A673 (cell line): ENCODE measurements around the gene SMYD3. TPM values are rescaled to one million over a fixed set of nuclear protein-coding genes. Genes with fewer than 3 reads are reported as not detected.
"Not testable (repeated sequence)": the region's sequence is repeated elsewhere in the genome, so short reads cannot be mapped to it uniquely, and the experiment has no call there.

ENCODE experiments used
- BruUV-seq: library from RNA; stranded (reverse); fragments of 400-500 nt; replicated peaks from 2 replicates; lab custom pipeline; 2021; lab: Mats Ljungman, UMichigan
- CTCF ChIA-PET: fragments of 300-600 bp; sonication (Branson Sonifier 250); formaldehyde crosslinking; loops from one replicate; lab custom pipeline; 2022; ENCODE audit warnings: antibody characterized with exemption; lab: Charles Lee
- POLR2A ChIA-PET: fragments of 300-600 bp; sonication (Branson Sonifier 250); formaldehyde crosslinking; loops from one replicate; lab custom pipeline; 2022; ENCODE audit warnings: antibody characterized with exemption; ENCODE audit not compliant: low non-redundant PET; lab: Charles Lee
- DNase-seq: peaks from one replicate; pipeline ENCODE4 v3.0.0-alpha.2; 2015; ENCODE audit warnings: low spot score
- H3K27ac ChIP-seq: fragments of 200-600 bp; sonication (generic); 2 replicates; pipeline ENCODE4 v1.5.1; 2016; ENCODE audit warnings: mixed run types, low read depth, mild to moderate bottlenecking, mixed read lengths, antibody characterized with exemption, low read length; ENCODE audit not compliant: poor library complexity, severe bottlenecking
- H3K27me3 ChIP-seq: fragments of 200-600 bp; sonication (generic); replicated peaks from 2 replicates; pipeline ENCODE4 v1.6.1; 2017; ENCODE audit warnings: mixed run types, low read depth, mild to moderate bottlenecking, mixed read lengths, antibody characterized with exemption, low read length; ENCODE audit not compliant: insufficient read depth, poor library complexity
- H3K36me3 ChIP-seq: fragments of 200-600 bp; sonication (generic); 2 replicates; pipeline ENCODE4 v1.6.1; 2016; ENCODE audit warnings: mixed run types, mild to moderate bottlenecking, mixed read lengths, antibody characterized with exemption, low read length; ENCODE audit not compliant: insufficient read depth, poor library complexity, severe bottlenecking
- H3K4me1 ChIP-seq: fragments of 200-600 bp; sonication (generic); 2 replicates; pipeline ENCODE4 v1.6.1; 2017; ENCODE audit warnings: mixed run types, mild to moderate bottlenecking, mixed read lengths, antibody characterized with exemption, low read length; ENCODE audit not compliant: insufficient read depth, poor library complexity, severe bottlenecking
- H3K4me3 ChIP-seq: fragments of 200-600 bp; sonication (generic); 2 replicates; pipeline ENCODE4 v1.5.1; 2016; ENCODE audit warnings: low read depth, mixed run types, mild to moderate bottlenecking, mixed read lengths, low read length; ENCODE audit not compliant: poor library complexity, severe bottlenecking
- H3K9me3 ChIP-seq: fragments of 200-600 bp; sonication (generic); 2 replicates; pipeline ENCODE4 v1.6.1; 2016; ENCODE audit warnings: mixed run types, low read depth, mild to moderate bottlenecking, mixed read lengths, antibody characterized with exemption, low read length; ENCODE audit not compliant: poor library complexity, severe bottlenecking
- CTCF ChIP-seq: fragments of 300-800, 200-600 bp; sonication (generic); conservative IDR thresholded peaks from 2 replicates; pipeline ENCODE4 v1.5.1; 2017; ENCODE audit warnings: low read depth, mild to moderate bottlenecking, antibody characterized with exemption, low read length, moderate library complexity, mixed read lengths
- EZH2 ChIP-seq: fragments of 200-600 bp; sonication (generic); IDR thresholded peaks from 2 replicates; pipeline ENCODE4 v1.6.1; 2017; ENCODE audit warnings: borderline replicate concordance, low read depth, mild to moderate bottlenecking, mixed read lengths, antibody characterized with exemption, low read length; ENCODE audit not compliant: poor library complexity, severe bottlenecking
- intact Hi-C: fragments of 100-400 bp; cut with micrococcal nuclease; formaldehyde crosslinking; loops from one replicate; pipeline ENCODE4 v1.10.0; 2022; ENCODE audit not compliant: unreplicated experiment
- total RNA-seq: library from RNA; stranded (reverse); gene quantifications from 2 replicates; pipeline ENCODE4 v1.2.3, GENCODE V29; 2021

Gene SMYD3
- total RNA-seq, 1 experiment from 2014 or later: 29.0 TPM

- peak; percentile 6 for DNase-seq
- Histone ChIP-seq H3K9me3 (no peaks in the 10 kb centered on the region), H3K36me3 (no peaks in the 10 kb centered on the region), H3K27ac (no peak overlapping the region), H3K27me3 (no peaks in the 10 kb centered on the region), H3K4me1 (no peaks in the 10 kb centered on the region), H3K4me3 (no peak overlapping the region)
- ChIA-PET POLR2A (no interaction called here), CTCF (no interaction called here)
- BruUV-seq: no TSS peak
- TF ChIP-seq CTCF: no peak
- no peak for TF ChIP-seq EZH2
- intact Hi-C loops: no loop called here
Measured at GRCh38 chr1:245742896-245743295, 764.2 kb downstream of the SMYD3 start.

GRCh38 chr1:245740336-245740735 is 766.7 kb downstream of the SMYD3 start:
- CTCF ChIA-PET, intact Hi-C loops, BruUV-seq: not testable (repeated sequence)

GRCh38 chr1:245730801-245731200 is 776.3 kb downstream of the SMYD3 start:
- H3K4me3 ChIP-seq: no peak overlapping the region
- H3K9me3 ChIP-seq: no peaks in the 10 kb centered on the region
- H3K4me1 ChIP-seq: no peaks in the 10 kb centered on the region
- no peak overlapping the region for H3K27ac ChIP-seq
- no peaks in the 10 kb centered on the region for H3K27me3 ChIP-seq
- no peak for TF ChIP-seq EZH2
- TF ChIP-seq CTCF: no peak
- intact Hi-C loops: no loop called here
- POLR2A ChIA-PET: interaction anchor here (0.7 kb wide), 1 partner anchor 19 kb away, joined by 3 read pairs; no protein-coding TSS in a partner anchor
- CTCF ChIA-PET: no interaction called here
- DNase-seq: no peak
- no peaks in the 10 kb centered on the region for H3K36me3 ChIP-seq
- no TSS peak for BruUV-seq

More at GRCh38 chr1:245740336-245740735, 766.7 kb downstream of the SMYD3 start:
- H3K27me3 ChIP-seq, H3K4me1 ChIP-seq, H3K9me3 ChIP-seq, H3K4me3 ChIP-seq, POLR2A ChIA-PET, H3K36me3 ChIP-seq, H3K27ac ChIP-seq, DNase-seq: not testable (repeated sequence)

GRCh38 chr1:245728035-245728434 is 779.0 kb downstream of the SMYD3 start:
- H3K4me1 ChIP-seq, H3K4me3 ChIP-seq, DNase-seq, H3K36me3 ChIP-seq, H3K9me3 ChIP-seq, BruUV-seq, intact Hi-C loops, CTCF ChIA-PET, H3K27ac ChIP-seq, POLR2A ChIA-PET, H3K27me3 ChIP-seq: not testable (repeated sequence)
